Adrenal gland (tissue), 5 donors: ENCODE data around the gene ABCB9.

Source experiments
- CTCF ChIP-seq, 6 experiments: fragments of 450-650 bp in 4 of 6; fragments of 200-600 bp in 2 of 6; sonication (generic) in 1 of 6; IDR thresholded peaks; 1 replicate in 5 of 6; 2 replicates in 1 of 6; pipeline versions ENCODE4 v1.5.1 to v1.8.0; 2016 to 2021; ENCODE audit warnings: antibody characterized with exemption in 6 of 6, mild to moderate bottlenecking in 2 of 6, moderate library complexity in 1 of 6
- POLR2A ChIP-seq, 2 donors: fragments of 450-650 bp; IDR thresholded peaks; one replicate each; pipeline ENCODE4 v1.6.1; 2017; ENCODE audit warnings: antibody characterized with exemption in 2 of 2, mild to moderate bottlenecking in 2 of 2, moderate library complexity in 1 of 2
- donor health status: DM: no; HTN: no; CAD: no.

- no peak for TF ChIP-seq CTCF (IDR thresholded peaks at IDR 0.05)
- TF ChIP-seq POLR2A (IDR thresholded peaks at IDR 0.05), result no peak
Observed at GRCh38 chr12:122921917-122922316, 44.3 kb downstream of the ABCB9 start.
